ENCODE measurements around the gene EBF3.

DNA sequence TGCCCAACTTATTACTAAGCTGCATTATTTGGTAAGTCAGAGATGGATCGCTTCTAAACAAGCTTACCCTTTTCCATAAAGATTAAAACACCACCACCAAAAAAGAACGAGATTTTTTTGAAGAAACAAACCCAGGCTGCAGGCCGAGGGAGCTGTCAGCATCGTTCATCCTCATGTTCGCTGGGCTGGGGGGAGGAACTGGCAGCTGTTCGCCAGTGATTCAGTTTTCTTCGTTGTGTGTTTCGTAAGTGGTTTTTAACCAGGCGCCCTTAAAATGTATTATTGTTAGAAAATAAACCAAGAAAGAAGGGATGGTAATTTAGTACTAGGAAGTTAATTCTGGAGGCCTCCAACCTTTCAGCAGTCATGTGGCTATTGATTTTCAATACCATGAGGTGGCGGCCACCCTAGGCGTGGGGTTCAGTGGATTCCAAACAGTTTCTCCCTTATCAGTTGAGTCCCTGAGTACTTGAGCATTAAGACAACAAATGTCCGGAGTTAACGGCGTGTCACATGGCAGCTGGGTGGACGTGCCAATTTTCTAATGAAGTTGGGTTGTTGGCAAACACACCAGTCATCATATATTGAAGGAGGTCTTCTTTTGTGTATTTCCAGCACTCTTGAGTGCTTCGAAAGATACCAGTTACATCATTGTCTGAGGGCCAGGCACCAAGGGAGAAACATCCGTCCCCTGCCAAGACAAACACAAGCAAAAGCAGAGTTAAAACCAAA is 173.2 kb downstream of the EBF3 start:
- TF ChIP-seq POLR2AphosphoS5 (IDR thresholded peaks at IDR 0.05; ENCODE audit: low read depth, low read length) (no peak), POLR2A (IDR thresholded peaks at IDR 0.05; ENCODE audit: low read depth, low read length) (no peak)

Measured in GM12892 (cell line).